Trophoblast cell (in vitro differentiated cells and primary cell): Measurements from ENCODE around the gene ENOSF1.

ENCODE experiments used
- DNase-seq, 2 donors: peaks; one replicate each; pipeline ENCODE4 v3.0.0-alpha.2; 2016
- H2AFZ ChIP-seq: 2 replicates; pipeline ENCODE4 v1.6.1; 2013; ENCODE audit warnings: low read length, moderate library complexity, mild to moderate bottlenecking; ENCODE audit not compliant: insufficient read depth, poor library complexity
- H2AK5ac ChIP-seq: 2 replicates; pipeline ENCODE4 v1.6.1; 2013; ENCODE audit warnings: mild to moderate bottlenecking, low read length
- H2BK120ac ChIP-seq: 2 replicates; pipeline ENCODE4 v1.6.1; 2013; ENCODE audit warnings: low read length, mild to moderate bottlenecking, moderate library complexity; ENCODE audit not compliant: insufficient read depth, poor library complexity
- H2BK12ac ChIP-seq: 2 replicates; pipeline ENCODE4 v1.6.1; 2013; ENCODE audit warnings: mild to moderate bottlenecking, low read length, moderate library complexity
- H2BK5ac ChIP-seq: 2 replicates; pipeline ENCODE4 v1.6.1; 2013; ENCODE audit warnings: low read length, low read depth, moderate library complexity, mild to moderate bottlenecking; ENCODE audit not compliant: poor library complexity
- H3K14ac ChIP-seq: 2 replicates; pipeline ENCODE4 v1.6.1; 2013; ENCODE audit warnings: mild to moderate bottlenecking, low read length
- H3K18ac ChIP-seq: 2 replicates; pipeline ENCODE4 v1.6.1; 2013; ENCODE audit warnings: mild to moderate bottlenecking, low read length
- H3K23ac ChIP-seq: 2 replicates; pipeline ENCODE4 v1.6.1; 2013; ENCODE audit warnings: low read length
- H3K27ac ChIP-seq: 2 replicates; pipeline ENCODE4 v1.5.1; 2013; ENCODE audit warnings: low read depth, mild to moderate bottlenecking, inconsistent platforms, low read length, moderate library complexity
- H3K27me3 ChIP-seq: 2 replicates; pipeline ENCODE4 v1.6.1; 2013; ENCODE audit warnings: inconsistent platforms, mild to moderate bottlenecking, low read length, moderate library complexity; ENCODE audit not compliant: insufficient read depth
- H3K36me3 ChIP-seq, 2 experiments: 1 replicate in 1 of 2; 2 replicates in 1 of 2; pipeline ENCODE4 v1.6.1; 2013; ENCODE audit warnings: low read length in 2 of 2, mild to moderate bottlenecking in 2 of 2, moderate library complexity in 1 of 2; ENCODE audit not compliant: insufficient read depth in 2 of 2, control insufficient read depth in 1 of 2
- H3K4ac ChIP-seq: 2 replicates; pipeline ENCODE4 v1.6.1; 2013; ENCODE audit warnings: low read depth, mild to moderate bottlenecking, low read length, moderate library complexity
- H3K4me1 ChIP-seq, 2 experiments: 1 replicate in 1 of 2; 2 replicates in 1 of 2; pipeline ENCODE4 v1.6.1; 2013; ENCODE audit warnings: low read length in 2 of 2, mild to moderate bottlenecking in 2 of 2, moderate library complexity in 1 of 2; ENCODE audit not compliant: insufficient read depth in 2 of 2, control insufficient read depth in 1 of 2
- H3K4me2 ChIP-seq: 2 replicates; pipeline ENCODE4 v1.6.1; 2013; ENCODE audit warnings: inconsistent platforms, mild to moderate bottlenecking, low read length, moderate library complexity
- H3K4me3 ChIP-seq: 2 replicates; pipeline ENCODE4 v1.5.1; 2013; ENCODE audit warnings: mild to moderate bottlenecking, low read depth, low read length, inconsistent platforms
- H3K79me1 ChIP-seq: one replicate; pipeline ENCODE4 v1.6.1; 2013; ENCODE audit warnings: low read length
- H3K79me2 ChIP-seq: 2 replicates; pipeline ENCODE4 v1.6.1; 2013; ENCODE audit warnings: low read length, mild to moderate bottlenecking; ENCODE audit not compliant: control insufficient read depth, insufficient read depth, poor library complexity
- H3K9ac ChIP-seq: 2 replicates; pipeline ENCODE4 v1.6.1; 2013; ENCODE audit warnings: mild to moderate bottlenecking, low read length
- H3K9me3 ChIP-seq: 2 replicates; pipeline ENCODE4 v1.6.1; 2013; ENCODE audit warnings: low read depth, mild to moderate bottlenecking, control low read depth, inconsistent platforms, low read length; ENCODE audit not compliant: insufficient read depth
- H4K12ac ChIP-seq: 2 replicates; pipeline ENCODE4 v1.6.1; 2013; ENCODE audit warnings: low read depth, mild to moderate bottlenecking, low read length, moderate library complexity
- H4K8ac ChIP-seq: 2 replicates; pipeline ENCODE4 v1.6.1; 2013; ENCODE audit warnings: low read depth, mild to moderate bottlenecking, low read length, moderate library complexity
- H4K91ac ChIP-seq: one replicate; pipeline ENCODE4 v1.6.1; 2013; ENCODE audit warnings: low read depth, mild to moderate bottlenecking, low read length, moderate library complexity
- WGBS: extraction: QIAGEN DNeasy Blood & Tissue Kit; methylation state at CpG from one replicate; pipeline ENCODE4 v1.1.7; 2013; ENCODE audit warnings: missing lambda C conversion rate; ENCODE audit not compliant: insufficient read length, insufficient coverage; ENCODE audit errors: extremely low coverage; 5-methylcytosine and 5-hydroxymethylcytosine counted together

ENOSF1 gene

GRCh38 chr18:658947-659533 lies 53.4 kb downstream of the ENOSF1 start:
- H2BK12ac ChIP-seq = no peak overlapping the region
- no peak overlapping the region for H3K23ac ChIP-seq
- H3K14ac ChIP-seq = peak overlapping the region; percentile 75
- H3K18ac ChIP-seq = peak overlapping the region; percentile 80
- H2BK120ac ChIP-seq = peak overlapping the region; percentile 57
- H3K27ac ChIP-seq = no peak overlapping the region
- no peak for DNase-seq
- H3K27me3 ChIP-seq = no peaks in the 10 kb centered on the region
- peak overlapping the region; percentile 15 for H3K9ac ChIP-seq
- peak overlapping the region; percentile 46 for H2BK5ac ChIP-seq
- peaks cover 4 to 5% of the 10 kb centered on the region in 2 experiments for H3K4me1 ChIP-seq
- H3K79me1 ChIP-seq = peaks cover 16% of the 10 kb centered on the region
- WGBS = no CpG with 5 or more reads among the region's 10 CpGs
- peaks cover 15% of the 10 kb centered on the region for H3K79me2 ChIP-seq
- H4K91ac ChIP-seq = peak overlapping the region; percentile 51
- H2AK5ac ChIP-seq = peak overlapping the region; percentile 15
- peak overlapping the region; percentile 93 for H3K4me2 ChIP-seq
- H3K36me3 ChIP-seq = peaks cover 16 to 17% of the 10 kb centered on the region in 2 experiments
- peak overlapping the region; percentile 74 for H4K8ac ChIP-seq
- no peaks in the 10 kb centered on the region for H3K9me3 ChIP-seq
- H2AFZ ChIP-seq = peak overlapping the region; percentile 93
- peak overlapping the region; percentile 76 for H4K12ac ChIP-seq
- H3K4ac ChIP-seq = peak overlapping the region; percentile 61
- H3K4me3 ChIP-seq = peak overlapping the region; percentile 61

GRCh38 chr18:658001-658946 lies 54.2 kb downstream of the ENOSF1 start:
- peak; percentile 76 to 90 for DNase-seq
- peak overlapping the region; percentile 76 for H4K12ac ChIP-seq
- H3K9ac ChIP-seq = peak overlapping the region; percentile 87
- peak overlapping the region; percentile 52 for H3K23ac ChIP-seq
- peak overlapping the region; percentile 80 for H3K18ac ChIP-seq
- peak overlapping the region; percentile 93 for H3K4me2 ChIP-seq
- H2AK5ac ChIP-seq = peak overlapping the region; percentile 15
- H3K4ac ChIP-seq = peak overlapping the region; percentile 61
- H3K9me3 ChIP-seq = no peaks in the 10 kb centered on the region
- peaks cover 16 to 17% of the 10 kb centered on the region in 2 experiments for H3K36me3 ChIP-seq
- H3K27ac ChIP-seq = peak overlapping the region; percentile 91
- H4K8ac ChIP-seq = peak overlapping the region; percentile 90
- peak overlapping the region; percentile 57 for H2BK120ac ChIP-seq
- H2BK5ac ChIP-seq = peak overlapping the region; percentile 93
- H3K14ac ChIP-seq = peak overlapping the region; percentile 81
- WGBS = no CpG with 5 or more reads among the region's 72 CpGs
- peaks cover 4 to 5% of the 10 kb centered on the region in 2 experiments for H3K4me1 ChIP-seq
- H3K27me3 ChIP-seq = no peaks in the 10 kb centered on the region
- peaks cover 16% of the 10 kb centered on the region for H3K79me1 ChIP-seq
- H2BK12ac ChIP-seq = peak overlapping the region; percentile 1
- H2AFZ ChIP-seq = peak overlapping the region; percentile 93
- H3K79me2 ChIP-seq = peaks cover 15% of the 10 kb centered on the region
- peak overlapping the region; percentile 94 for H4K91ac ChIP-seq
- H3K4me3 ChIP-seq = peak overlapping the region; percentile 97

- Histone ChIP-seq H3K27me3 (no peaks in the 10 kb centered on the region), H3K9me3 (no peaks in the 10 kb centered on the region), H2AFZ (peak within 1 kb of the TSS; percentile 93), H3K27ac (peak within 1 kb of the TSS; percentile 91), H3K18ac (peak within 1 kb of the TSS; percentile 80), H3K4ac (peak within 1 kb of the TSS; percentile 61), H2BK5ac (peak within 1 kb of the TSS; percentile 93), H3K79me1 (peaks cover 16% of the 10 kb centered on the region), H4K8ac (peak within 1 kb of the TSS; percentile 90), H3K36me3 (peaks cover 16 to 17% of the 10 kb centered on the region in 2 experiments), H3K14ac (peak within 1 kb of the TSS; percentile 81), H3K4me3 (peak within 1 kb of the TSS; percentile 97), H4K12ac (peak within 1 kb of the TSS; percentile 76), H3K79me2 (peaks cover 15% of the 10 kb centered on the region), H2BK12ac (peak within 1 kb of the TSS; percentile 1), H3K23ac (peak within 1 kb of the TSS; percentile 52), H2BK120ac (peak within 1 kb of the TSS; percentile 57), H3K4me2 (peak within 1 kb of the TSS; percentile 93), H2AK5ac (peak within 1 kb of the TSS; percentile 5), H4K91ac (peak within 1 kb of the TSS; percentile 94), H3K9ac (peak within 1 kb of the TSS; percentile 87), H3K4me1 (peaks cover 4 to 5% of the 10 kb centered on the region in 2 experiments)
- peak; percentile 38 to 57 for DNase-seq
- WGBS = no CpG with 5 or more reads among the region's 79 CpGs
Measured at GRCh38 chr18:657311-658000, 55.0 kb downstream of the ENOSF1 start, which contains the start of gene TYMS. Gene TYMS, plus strand, starts transcription at chr18:657653. Its CDS starts 90 bp downstream, at chr18:657743.

- Histone ChIP-seq H4K12ac (no peak overlapping the region), H3K9me3 (no peaks in the 10 kb centered on the region), H2AK5ac (no peak overlapping the region), H2BK120ac (no peak overlapping the region), H2AFZ (no peak overlapping the region), H3K4me3 (no peak overlapping the region), H3K9ac (no peak overlapping the region), H4K91ac (no peak overlapping the region), H3K18ac (no peak overlapping the region), H4K8ac (no peak overlapping the region), H2BK12ac (no peak overlapping the region), H3K27ac (no peak overlapping the region), H3K14ac (no peak overlapping the region), H3K27me3 (no peaks in the 10 kb centered on the region), H3K79me2 (peaks cover 15% of the 10 kb centered on the region), H3K4ac (no peak overlapping the region), H2BK5ac (no peak overlapping the region), H3K4me1 (peaks cover 4 to 5% of the 10 kb centered on the region in 2 experiments), H3K79me1 (peaks cover 16% of the 10 kb centered on the region), H3K23ac (no peak overlapping the region), H3K4me2 (no peak overlapping the region), H3K36me3 (peaks cover 7 to 8% of the 10 kb centered on the region in 2 experiments)
- WGBS = no CpG with 5 or more reads among the region's 6 CpGs
- no peak for DNase-seq
Measured at GRCh38 chr18:655445-655844, 57.0 kb downstream of the ENOSF1 start.
